GM18907 (cell line): ENCODE measurements around the gene GPS2.
"Not testable (repeated sequence)": the region's sequence is repeated elsewhere in the genome, so short reads cannot be mapped to it uniquely, and the experiment has no call there.

Experiments used
- ATAC-seq: cut with Tn5 transposase; IDR thresholded peaks from one replicate; pipeline ENCODE4 v1.9.1; 2021; ENCODE audit warnings: mild to moderate bottlenecking, moderate library complexity; ENCODE audit not compliant: unreplicated experiment

Gene GPS2

GRCh38 chr17:7337600-7337999 lies 22.4 kb upstream of the GPS2 start:
- not testable (repeated sequence) for ATAC-seq

GRCh38 chr17:7336240-7337175 lies 21.3 kb upstream of the GPS2 start, which contains the start of gene ACAP1:
Gene ACAP1 (plus strand): TSS chr17:7336529. CDS start chr17:7336735, 206 bp downstream.
- ATAC-seq: peak; percentile 65

GRCh38 chr17:7335765-7336164 lies 20.6 kb upstream of the GPS2 start:
- ATAC-seq: not testable (repeated sequence)

GRCh38 chr17:7334938-7335538 lies 19.9 kb upstream of the GPS2 start:
- no peak for ATAC-seq

- ATAC-seq: not testable (repeated sequence)
Observed at GRCh38 chr17:7332600-7333069, 17.5 kb upstream of the GPS2 start.

- no peak for ATAC-seq
Observed at GRCh38 chr17:7332111-7332510, 17.0 kb upstream of the GPS2 start.

GRCh38 chr17:7330638-7331015 lies 15.5 kb upstream of the GPS2 start:
- peak; percentile 2 for ATAC-seq

GRCh38 chr17:7329997-7330637 lies 15.0 kb upstream of the GPS2 start:
- ATAC-seq: peak; percentile 42

GRCh38 chr17:7329374-7329996 lies 14.3 kb upstream of the GPS2 start:
- peak; percentile 68 for ATAC-seq

- ATAC-seq: peak; percentile 15
Observed at GRCh38 chr17:7328840-7329373, 13.7 kb upstream of the GPS2 start, which contains the start of gene NEURL4. Gene NEURL4 (minus strand): TSS chr17:7329335. CDS start chr17:7329312, 23 bp downstream.

- no peak for ATAC-seq
Observed at GRCh38 chr17:7328009-7328408, 12.8 kb upstream of the GPS2 start.

GRCh38 chr17:7327501-7327900 lies 12.3 kb upstream of the GPS2 start:
- ATAC-seq: no peak

- no peak for ATAC-seq
Observed at GRCh38 chr17:7327056-7327455, 11.9 kb upstream of the GPS2 start.

GRCh38 chr17:7326186-7326585 lies 11.0 kb upstream of the GPS2 start:
- ATAC-seq: no peak

- no peak for ATAC-seq
Observed at GRCh38 chr17:7325031-7325528, 9.9 kb upstream of the GPS2 start.

- ATAC-seq: no peak
Observed at GRCh38 chr17:7324438-7324779, 9.2 kb upstream of the GPS2 start.

- no peak for ATAC-seq
Observed at GRCh38 chr17:7323731-7324437, 8.7 kb upstream of the GPS2 start.

- ATAC-seq: no peak
Observed at GRCh38 chr17:7322520-7323194, 7.5 kb upstream of the GPS2 start.

- no peak for ATAC-seq
Observed at GRCh38 chr17:7321466-7321865, 6.3 kb upstream of the GPS2 start.
